ENCODE data around the gene XPO6.

XPO6 gene

GRCh38 chr16:28062261-28062846 is 149.4 kb downstream of the XPO6 start:
- DNase-seq (ENCODE audit: low read depth) = no peak
- no peak for TF ChIP-seq CTCF (IDR thresholded peaks at IDR 0.05; ENCODE audit: insufficient read depth, low read depth, low read length, missing control alignments)
- no peak overlapping the region for H3K4me3 ChIP-seq (ENCODE audit: low read depth, low read length)

- TF ChIP-seq CTCF (IDR thresholded peaks at IDR 0.05; ENCODE audit: insufficient read depth, low read depth, low read length, missing control alignments) = no peak
- no peak overlapping the region for H3K4me3 ChIP-seq (ENCODE audit: low read depth, low read length)
- DNase-seq (ENCODE audit: low read depth) = no peak
These were observed 150.2 kb downstream of the XPO6 start for GRCh38 chr16:28061352-28062101.

- no peak for DNase-seq (ENCODE audit: low read depth)
- no peak overlapping the region for H3K4me3 ChIP-seq (ENCODE audit: low read depth, low read length)
- no peak for TF ChIP-seq CTCF (IDR thresholded peaks at IDR 0.05; ENCODE audit: insufficient read depth, low read depth, low read length, missing control alignments)
These were observed 151.8 kb downstream of the XPO6 start for GRCh38 chr16:28059841-28060575.

DNA sequence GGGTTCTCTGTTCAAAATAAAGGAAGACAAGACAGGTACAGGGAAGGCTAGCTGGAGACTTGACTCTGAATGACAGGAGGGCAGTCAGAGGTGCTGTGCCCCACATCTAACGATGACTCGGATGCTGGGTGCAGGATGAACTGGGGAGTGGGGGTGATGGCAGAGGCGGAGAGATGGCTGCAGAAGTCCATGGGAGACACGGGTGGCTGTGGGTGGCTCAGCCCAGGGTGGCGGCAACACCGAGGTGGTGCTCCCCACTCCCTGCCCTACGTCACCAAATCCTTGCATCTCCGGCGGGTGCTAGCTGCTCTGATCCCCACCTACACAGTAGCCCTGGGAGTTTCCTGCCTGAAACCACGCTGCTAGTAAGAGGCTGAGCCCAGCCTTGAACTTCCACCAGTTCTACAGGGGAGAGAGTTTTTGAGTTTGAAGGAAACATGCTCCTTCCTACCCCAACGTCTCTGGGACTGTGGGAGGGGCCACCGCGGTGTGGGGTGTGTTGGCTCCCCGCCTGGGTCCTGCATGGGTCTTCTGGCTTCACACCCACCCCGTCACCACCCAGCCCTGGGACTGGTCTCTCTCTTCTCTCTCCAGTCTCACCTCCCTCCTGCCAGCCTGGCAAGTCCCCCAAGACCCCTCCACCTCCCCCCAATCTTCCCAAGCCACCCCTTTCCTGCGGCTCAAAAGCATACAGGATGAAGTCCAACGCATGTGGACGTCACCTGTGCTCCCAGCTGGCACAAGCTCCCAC is 152.8 kb downstream of the XPO6 start:
- H3K4me3 ChIP-seq (ENCODE audit: low read depth, low read length) = no peak overlapping the region
- DNase-seq (ENCODE audit: low read depth) = no peak
- no peak for TF ChIP-seq CTCF (IDR thresholded peaks at IDR 0.05; ENCODE audit: insufficient read depth, low read depth, low read length, missing control alignments)

DNA sequence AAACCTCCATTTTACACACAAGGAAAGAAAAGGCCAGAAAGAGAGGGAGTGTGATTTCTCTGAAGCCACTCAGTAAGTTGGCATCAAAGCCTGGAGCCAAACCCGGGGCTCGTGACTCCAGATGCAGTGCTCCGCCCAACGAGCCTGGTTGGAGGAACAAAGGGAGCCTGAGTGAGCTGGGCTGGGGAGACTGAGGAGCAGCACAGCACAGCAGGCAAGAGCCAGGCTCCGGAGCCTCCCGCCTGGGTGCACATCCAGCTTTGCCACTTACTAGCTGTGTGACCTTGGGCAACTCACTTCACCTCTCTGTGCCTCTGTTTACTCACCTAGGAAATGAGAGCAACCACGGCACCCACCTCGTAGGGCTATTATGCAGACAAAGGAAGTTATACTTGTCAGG is 153.8 kb downstream of the XPO6 start:
- H3K4me3 ChIP-seq (ENCODE audit: low read depth, low read length) = no peak overlapping the region
- DNase-seq (ENCODE audit: low read depth) = no peak
- TF ChIP-seq CTCF (IDR thresholded peaks at IDR 0.05; ENCODE audit: insufficient read depth, low read depth, low read length, missing control alignments) = no peak

- DNase-seq (ENCODE audit: low read depth) = no peak
- TF ChIP-seq CTCF (IDR thresholded peaks at IDR 0.05; ENCODE audit: insufficient read depth, low read depth, low read length, missing control alignments) = no peak
- no peak overlapping the region for H3K4me3 ChIP-seq (ENCODE audit: low read depth, low read length)
These were observed 158.3 kb downstream of the XPO6 start for GRCh38 chr16:28053461-28053860.

All from GM12865 (cell line).